ENCODE data around the gene PPP6R2. TPM values are rescaled to one million over a fixed set of nuclear protein-coding genes. Genes with fewer than 3 reads are reported as not detected.
A peak's percentile ranks its signal among the peaks of the same experiment; 100 is the strongest.

Gene PPP6R2
- total RNA-seq, 1 donor = 61.2 TPM

DNA sequence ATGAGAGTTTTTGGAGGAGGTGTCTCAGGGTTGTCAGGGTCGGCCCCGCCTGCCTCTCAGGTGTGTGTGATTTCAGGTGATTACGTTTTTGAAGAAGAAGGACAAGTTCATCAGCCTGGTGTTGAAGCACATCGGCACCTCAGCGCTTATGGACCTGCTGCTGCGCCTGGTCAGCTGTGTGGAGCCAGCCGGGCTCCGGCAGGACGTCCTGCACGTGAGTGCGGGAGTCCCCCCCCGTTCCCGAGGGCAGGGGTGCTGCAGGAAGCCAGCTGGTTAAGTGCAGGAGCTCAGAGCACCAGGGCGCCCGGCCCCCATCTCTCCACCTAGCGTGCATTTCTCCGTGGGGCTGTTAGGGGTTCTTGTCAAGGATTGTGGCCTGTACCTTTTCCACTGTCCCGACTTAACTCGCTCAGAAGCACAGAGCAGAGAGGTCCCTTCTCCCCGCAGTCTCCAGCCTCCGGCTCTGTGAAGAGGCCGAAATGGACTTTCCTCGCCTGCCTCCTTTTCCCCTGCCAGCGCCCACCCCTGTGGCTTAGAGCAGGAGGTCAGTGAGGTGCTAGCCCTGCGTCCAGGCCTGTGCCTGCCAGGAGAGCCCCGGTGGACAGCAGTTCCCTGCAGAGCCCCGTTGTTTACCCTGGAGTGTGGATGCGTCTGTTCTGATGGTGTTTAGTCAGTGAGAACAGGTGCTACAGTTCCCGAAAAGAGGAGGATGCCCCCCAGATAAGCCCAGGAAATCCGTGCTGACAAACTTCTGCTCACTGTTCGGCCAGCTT is 71.5 kb downstream of the PPP6R2 start:
- Histone ChIP-seq H3K79me2 (ENCODE audit: insufficient read depth, low read length) (no peaks in the 10 kb centered on the region), H4K20me1 (ENCODE audit: insufficient read depth, low read length) (peaks cover 3% of the 10 kb centered on the region), H3K27ac (ENCODE audit: low read depth, low read length) (no peak overlapping the region), H3K36me3 (ENCODE audit: insufficient read depth, low read length) (peaks cover 57% of the 10 kb centered on the region), H3K27me3 (ENCODE audit: insufficient read depth, low read length) (no peaks in the 10 kb centered on the region), H3K4me1 (ENCODE audit: insufficient read depth, low read length) (peaks cover 3% of the 10 kb centered on the region), H3K4me2 (ENCODE audit: insufficient read depth, low read length) (no peak overlapping the region), H2AFZ (ENCODE audit: low read length) (no peak overlapping the region), H3K9me3 (ENCODE audit: low read depth, low read length) (no peaks in the 10 kb centered on the region), H3K4me3 (ENCODE audit: insufficient read depth, low read length) (no peak overlapping the region)
- no peak for TF ChIP-seq CTCF (IDR thresholded peaks at IDR 0.05; ENCODE audit: extremely low read depth, low read depth, low read length)
- DNase-seq (ENCODE audit: insufficient read length, low spot score, missing footprints) = peak; percentile 23

DNA sequence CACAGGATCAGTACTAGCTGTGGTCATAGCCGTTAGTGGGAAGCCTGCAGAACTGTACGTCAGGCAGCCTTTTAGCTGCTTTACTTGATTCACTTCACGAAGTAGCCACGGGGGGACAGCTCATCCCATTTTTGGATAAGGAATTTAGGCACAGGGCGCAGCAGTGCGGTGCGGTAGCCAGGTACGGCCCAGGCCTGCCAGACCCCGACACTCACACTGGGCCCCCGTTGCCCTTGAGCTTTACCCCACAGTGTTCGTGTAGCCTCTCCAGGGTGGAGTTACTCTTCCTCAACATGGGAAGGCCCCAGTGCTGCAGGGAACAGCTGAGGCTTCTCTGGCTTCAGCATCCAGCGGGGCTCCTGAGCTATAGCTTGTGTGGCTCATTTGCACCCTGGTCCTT is 72.3 kb downstream of the PPP6R2 start:
- H3K36me3 ChIP-seq (ENCODE audit: insufficient read depth, low read length) = peaks cover 63% of the 10 kb centered on the region
- H3K4me2 ChIP-seq (ENCODE audit: insufficient read depth, low read length) = no peak overlapping the region
- no peaks in the 10 kb centered on the region for H3K79me2 ChIP-seq (ENCODE audit: insufficient read depth, low read length)
- H4K20me1 ChIP-seq (ENCODE audit: insufficient read depth, low read length) = peaks cover 3% of the 10 kb centered on the region
- no peaks in the 10 kb centered on the region for H3K9me3 ChIP-seq (ENCODE audit: low read depth, low read length)
- DNase-seq (ENCODE audit: insufficient read length, low spot score, missing footprints) = peak; percentile 1
- TF ChIP-seq CTCF (IDR thresholded peaks at IDR 0.05; ENCODE audit: extremely low read depth, low read depth, low read length) = no peak
- H3K4me1 ChIP-seq (ENCODE audit: insufficient read depth, low read length) = peaks cover 3% of the 10 kb centered on the region
- H2AFZ ChIP-seq (ENCODE audit: low read length) = no peak overlapping the region
- H3K27ac ChIP-seq (ENCODE audit: low read depth, low read length) = no peak overlapping the region
- H3K27me3 ChIP-seq (ENCODE audit: insufficient read depth, low read length) = no peaks in the 10 kb centered on the region
- no peak overlapping the region for H3K4me3 ChIP-seq (ENCODE audit: insufficient read depth, low read length)

DNA sequence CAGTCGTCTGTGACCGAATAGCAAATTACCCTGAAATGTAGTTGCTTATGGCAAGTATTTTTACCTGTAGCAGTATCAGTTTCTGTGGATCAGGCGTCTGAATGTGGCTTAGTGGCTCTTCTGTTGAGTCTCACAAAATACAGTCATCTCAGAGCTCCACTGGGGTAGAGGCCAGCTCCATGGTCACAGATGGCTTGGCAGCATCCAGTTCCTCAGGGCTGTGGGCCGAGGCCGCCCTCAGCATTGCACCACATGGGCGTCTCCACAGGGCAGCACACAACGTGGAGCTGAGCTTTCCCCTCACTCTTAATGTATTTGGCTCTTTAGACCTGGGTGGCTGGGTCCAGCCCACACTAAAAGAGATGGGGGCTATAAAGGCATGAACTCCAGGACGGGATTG is 73.9 kb downstream of the PPP6R2 start:
- no peaks in the 10 kb centered on the region for H3K27me3 ChIP-seq (ENCODE audit: insufficient read depth, low read length)
- no peak overlapping the region for H3K4me3 ChIP-seq (ENCODE audit: insufficient read depth, low read length)
- peaks cover 73% of the 10 kb centered on the region for H3K36me3 ChIP-seq (ENCODE audit: insufficient read depth, low read length)
- no peak overlapping the region for H3K27ac ChIP-seq (ENCODE audit: low read depth, low read length)
- no peak for TF ChIP-seq CTCF (IDR thresholded peaks at IDR 0.05; ENCODE audit: extremely low read depth, low read depth, low read length)
- peaks cover 3% of the 10 kb centered on the region for H4K20me1 ChIP-seq (ENCODE audit: insufficient read depth, low read length)
- peaks cover 1% of the 10 kb centered on the region for H3K4me1 ChIP-seq (ENCODE audit: insufficient read depth, low read length)
- no peak overlapping the region for H3K4me2 ChIP-seq (ENCODE audit: insufficient read depth, low read length)
- no peaks in the 10 kb centered on the region for H3K9me3 ChIP-seq (ENCODE audit: low read depth, low read length)
- no peaks in the 10 kb centered on the region for H3K79me2 ChIP-seq (ENCODE audit: insufficient read depth, low read length)
- H2AFZ ChIP-seq (ENCODE audit: low read length) = no peak overlapping the region
- peak; percentile 37 for DNase-seq (ENCODE audit: insufficient read length, low spot score, missing footprints)

DNA sequence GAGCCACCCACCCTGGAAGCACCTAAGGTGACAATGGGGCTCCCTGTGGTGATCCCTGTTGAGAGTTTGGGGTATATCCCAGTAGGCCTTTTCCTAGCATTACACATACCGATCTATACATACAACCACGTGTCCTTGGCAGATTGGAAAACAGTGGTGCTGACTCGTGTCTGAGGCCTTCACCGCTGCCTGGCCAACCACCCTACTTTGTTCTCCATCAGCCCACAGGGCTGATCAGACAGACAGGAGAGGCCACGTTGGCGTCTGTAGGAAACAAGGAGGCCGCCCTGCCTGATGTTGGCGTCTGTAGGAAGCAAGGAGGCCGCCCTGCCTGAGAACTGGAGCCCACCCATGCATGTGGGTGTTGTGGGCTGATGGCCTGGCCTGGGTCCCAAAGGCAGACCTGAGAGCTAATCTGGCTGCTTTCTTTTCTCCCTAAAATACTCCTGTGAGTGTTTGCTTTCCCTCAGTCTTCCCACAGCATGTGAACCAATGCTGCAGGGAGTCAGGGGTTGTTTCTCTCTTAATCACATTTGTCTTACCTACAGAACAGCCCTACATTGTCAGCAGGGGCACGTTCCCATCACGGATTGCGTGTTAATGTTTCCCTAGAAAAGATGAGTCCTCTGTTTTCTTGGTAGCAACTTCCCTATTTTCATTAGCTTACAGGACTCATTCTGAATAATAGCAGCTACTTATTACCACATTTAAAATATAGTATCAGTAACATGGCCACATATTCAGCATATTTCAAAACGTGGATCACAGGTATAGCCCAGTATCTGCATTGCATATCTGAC is 74.5 kb downstream of the PPP6R2 start:
- peaks cover 78% of the 10 kb centered on the region for H3K36me3 ChIP-seq (ENCODE audit: insufficient read depth, low read length)
- no peak overlapping the region for H3K4me2 ChIP-seq (ENCODE audit: insufficient read depth, low read length)
- H3K27ac ChIP-seq (ENCODE audit: low read depth, low read length) = no peak overlapping the region
- H3K9me3 ChIP-seq (ENCODE audit: low read depth, low read length) = no peaks in the 10 kb centered on the region
- H2AFZ ChIP-seq (ENCODE audit: low read length) = no peak overlapping the region
- H4K20me1 ChIP-seq (ENCODE audit: insufficient read depth, low read length) = peaks cover 3% of the 10 kb centered on the region
- DNase-seq (ENCODE audit: insufficient read length, low spot score, missing footprints) = peak; percentile 67
- no peak for TF ChIP-seq CTCF (IDR thresholded peaks at IDR 0.05; ENCODE audit: extremely low read depth, low read depth, low read length)
- H3K4me1 ChIP-seq (ENCODE audit: insufficient read depth, low read length) = no peaks in the 10 kb centered on the region
- no peaks in the 10 kb centered on the region for H3K79me2 ChIP-seq (ENCODE audit: insufficient read depth, low read length)
- no peak overlapping the region for H3K4me3 ChIP-seq (ENCODE audit: insufficient read depth, low read length)
- no peaks in the 10 kb centered on the region for H3K27me3 ChIP-seq (ENCODE audit: insufficient read depth, low read length)
